Stimulated activated CD8-positive, alpha-beta memory T cell treated with anti-CD3 and anti-CD28 coated beads, Interleukin-7, amount 100 ng/mL, for 48 hours (primary cell): ENCODE measurements around the gene SKOR1.

Experiments
- DNase-seq, 2 donors: peaks; one replicate each; pipeline ENCODE4 v3.0.0-alpha.2; 2020; ENCODE audit warnings: low read depth in 1 of 2; ENCODE audit errors: extremely low read depth in 1 of 2

The SKOR1 gene, protein sequence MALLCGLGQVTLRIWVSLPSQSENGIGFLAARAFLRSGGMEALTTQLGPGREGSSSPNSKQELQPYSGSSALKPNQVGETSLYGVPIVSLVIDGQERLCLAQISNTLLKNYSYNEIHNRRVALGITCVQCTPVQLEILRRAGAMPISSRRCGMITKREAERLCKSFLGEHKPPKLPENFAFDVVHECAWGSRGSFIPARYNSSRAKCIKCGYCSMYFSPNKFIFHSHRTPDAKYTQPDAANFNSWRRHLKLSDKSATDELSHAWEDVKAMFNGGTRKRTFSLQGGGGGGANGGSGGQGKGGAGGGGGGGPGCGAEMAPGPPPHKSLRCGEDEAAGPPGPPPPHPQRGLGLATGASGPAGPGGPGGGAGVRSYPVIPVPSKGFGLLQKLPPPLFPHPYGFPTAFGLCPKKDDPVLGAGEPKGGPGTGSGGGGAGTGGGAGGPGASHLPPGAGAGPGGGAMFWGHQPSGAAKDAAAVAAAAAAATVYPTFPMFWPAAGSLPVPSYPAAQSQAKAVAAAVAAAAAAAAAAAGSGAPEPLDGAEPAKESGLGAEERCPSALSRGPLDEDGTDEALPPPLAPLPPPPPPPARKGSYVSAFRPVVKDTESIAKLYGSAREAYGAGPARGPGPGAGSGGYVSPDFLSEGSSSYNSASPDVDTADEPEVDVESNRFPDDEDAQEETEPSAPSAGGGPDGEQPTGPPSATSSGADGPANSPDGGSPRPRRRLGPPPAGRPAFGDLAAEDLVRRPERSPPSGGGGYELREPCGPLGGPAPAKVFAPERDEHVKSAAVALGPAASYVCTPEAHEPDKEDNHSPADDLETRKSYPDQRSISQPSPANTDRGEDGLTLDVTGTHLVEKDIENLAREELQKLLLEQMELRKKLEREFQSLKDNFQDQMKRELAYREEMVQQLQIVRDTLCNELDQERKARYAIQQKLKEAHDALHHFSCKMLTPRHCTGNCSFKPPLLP

DNA sequence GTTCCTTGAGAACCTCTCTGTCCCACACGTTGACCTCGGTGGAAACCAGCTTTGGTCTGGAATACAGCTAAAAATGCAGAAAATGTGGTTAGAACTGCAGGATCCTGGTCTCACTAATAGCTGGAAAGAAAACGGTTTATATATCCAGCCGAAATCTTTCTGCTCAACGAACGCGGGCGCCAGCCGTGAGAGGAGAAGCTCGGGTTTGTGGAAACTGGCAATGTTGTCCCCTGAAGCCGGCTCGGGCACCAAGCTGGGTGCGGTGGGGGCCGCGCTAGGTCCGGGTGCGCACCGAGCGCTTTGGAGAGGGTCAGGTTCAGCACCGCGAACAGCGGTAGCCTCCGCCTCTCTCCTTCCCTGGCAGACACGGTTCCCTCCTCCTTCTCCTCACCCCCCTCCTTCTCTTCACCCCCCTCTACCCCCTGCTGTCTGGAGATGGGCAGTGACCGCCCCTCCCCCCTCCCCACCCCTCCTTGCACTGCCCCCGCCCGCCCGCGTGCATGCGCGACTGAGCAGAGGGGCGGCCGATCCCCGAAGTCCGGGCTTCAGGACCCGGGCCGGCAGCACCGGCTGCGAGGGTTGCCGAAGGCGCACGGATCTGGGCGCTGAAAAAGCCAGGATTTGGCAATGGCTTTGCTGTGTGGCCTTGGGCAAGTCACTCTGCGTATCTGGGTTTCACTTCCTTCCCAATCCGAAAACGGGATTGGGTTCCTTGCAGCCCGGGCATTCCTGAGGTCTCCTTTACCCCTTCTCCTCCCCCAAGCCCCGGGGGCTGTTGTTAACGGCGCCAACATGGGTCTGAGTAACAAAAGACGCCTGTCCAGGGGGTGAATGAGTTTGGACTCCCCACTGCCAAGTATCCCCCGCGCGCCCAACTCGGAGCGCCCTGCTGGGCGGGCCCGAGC lies at the start of gene SKOR1:
Gene SKOR1, plus strand, starts transcription at position 534 of the 905 bp plus-strand sequence. Its CDS starts 94 bp downstream, at position 628.
- no peak for DNase-seq

GRCh38 chr15:67775998-67776397 lies 49.3 kb upstream of the SKOR1 start:
- no peak for DNase-seq

GRCh38 chr15:67776600-67776999 lies 48.7 kb upstream of the SKOR1 start:
- no peak for DNase-seq

DNA sequence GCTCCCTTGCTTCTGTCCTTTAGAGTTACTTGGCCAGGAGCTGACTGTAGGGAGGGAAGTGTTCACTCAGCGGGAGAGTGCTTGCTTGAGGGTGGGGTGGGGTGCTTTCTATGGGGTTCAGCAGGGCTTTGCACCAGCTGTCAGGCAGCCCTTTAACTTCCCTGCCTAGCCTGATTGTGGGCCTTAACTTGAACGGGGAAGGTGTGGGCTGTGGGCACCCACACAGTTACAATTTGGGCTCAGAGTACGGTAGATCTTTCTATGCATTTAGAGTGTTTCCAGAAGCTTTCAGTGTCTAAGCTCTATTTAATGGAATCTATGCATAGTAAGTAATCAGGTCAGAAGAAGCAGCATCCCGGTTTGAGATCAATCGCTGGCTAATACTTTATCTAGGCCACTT lies 48.2 kb upstream of the SKOR1 start:
- DNase-seq = no peak

DNA sequence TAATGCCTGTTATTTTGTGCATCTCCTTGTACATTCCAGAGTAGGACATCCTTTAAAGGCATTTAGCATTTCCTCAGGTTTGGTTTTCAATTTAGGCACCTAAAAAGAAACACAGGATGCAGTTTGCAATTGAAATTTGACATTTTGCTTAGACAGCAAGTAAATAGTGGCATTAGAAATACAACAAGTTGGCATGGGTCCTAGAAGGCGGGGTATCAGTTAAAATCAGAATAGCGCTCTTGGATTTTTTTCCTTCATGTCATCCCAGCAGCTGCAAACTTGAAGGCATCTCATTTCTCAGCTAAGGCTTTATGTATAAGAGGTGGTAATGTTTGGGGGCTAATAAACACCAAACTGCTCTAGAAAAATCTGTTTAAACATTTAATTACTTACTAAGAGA lies 47.5 kb upstream of the SKOR1 start:
- no peak for DNase-seq

GRCh38 chr15:67778968-67779548 lies 46.3 kb upstream of the SKOR1 start:
- no peak for DNase-seq

DNA sequence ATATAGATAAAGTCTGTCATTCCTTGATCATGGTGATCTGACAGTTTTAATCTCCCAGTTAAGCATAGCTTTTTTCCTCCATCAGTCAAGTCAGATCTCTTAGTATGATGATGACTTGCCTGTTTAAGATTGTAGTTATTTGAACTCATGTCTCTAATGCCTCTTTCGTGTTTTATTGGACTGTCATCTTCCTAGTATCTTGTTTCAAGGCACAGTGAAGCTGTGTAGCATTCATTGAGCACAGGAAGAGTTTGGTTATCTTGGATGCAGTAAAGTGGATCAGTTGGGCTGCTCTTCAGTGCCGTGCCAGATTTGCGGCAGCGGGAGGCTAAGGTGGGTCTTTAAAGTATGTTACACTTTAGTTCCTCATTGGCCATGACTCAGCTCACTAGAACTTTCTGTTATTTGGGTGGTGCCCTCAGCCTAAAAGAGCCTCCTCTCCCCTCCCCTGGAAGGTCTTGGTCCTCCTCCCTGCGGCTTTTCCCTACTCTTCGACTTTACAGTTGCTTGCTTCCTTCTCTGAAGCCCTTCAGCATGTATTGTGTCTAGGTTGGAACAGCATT lies 45.7 kb upstream of the SKOR1 start:
- no peak for DNase-seq

DNA sequence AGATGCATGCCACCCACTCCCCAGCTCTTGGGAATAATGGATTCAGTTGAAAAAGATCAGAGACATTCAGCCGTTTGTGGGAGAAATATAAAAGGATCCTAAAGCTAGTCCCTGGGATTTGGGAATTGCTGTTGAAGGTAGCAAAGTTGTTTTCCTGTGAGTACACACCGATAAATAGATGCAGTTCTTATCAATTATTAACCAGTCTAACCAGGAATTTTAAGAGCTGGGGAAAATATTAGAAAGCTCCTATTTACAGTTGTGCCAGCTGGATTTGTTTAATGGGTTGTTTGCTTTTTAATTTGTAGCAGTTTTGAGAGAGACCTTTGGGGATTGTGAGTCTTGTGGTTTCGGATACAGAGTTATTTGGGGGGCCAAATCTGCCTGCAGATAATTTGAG lies 44.2 kb upstream of the SKOR1 start:
- no peak for DNase-seq

GRCh38 chr15:67781907-67782690 lies 43.2 kb upstream of the SKOR1 start:
- no peak for DNase-seq

- DNase-seq = no peak
Measured at GRCh38 chr15:67782691-67782991, 42.7 kb upstream of the SKOR1 start.

- peak in 1 of 2 donors; percentile 11 for DNase-seq
Measured at GRCh38 chr15:67783303-67783702, 42.0 kb upstream of the SKOR1 start.

DNA sequence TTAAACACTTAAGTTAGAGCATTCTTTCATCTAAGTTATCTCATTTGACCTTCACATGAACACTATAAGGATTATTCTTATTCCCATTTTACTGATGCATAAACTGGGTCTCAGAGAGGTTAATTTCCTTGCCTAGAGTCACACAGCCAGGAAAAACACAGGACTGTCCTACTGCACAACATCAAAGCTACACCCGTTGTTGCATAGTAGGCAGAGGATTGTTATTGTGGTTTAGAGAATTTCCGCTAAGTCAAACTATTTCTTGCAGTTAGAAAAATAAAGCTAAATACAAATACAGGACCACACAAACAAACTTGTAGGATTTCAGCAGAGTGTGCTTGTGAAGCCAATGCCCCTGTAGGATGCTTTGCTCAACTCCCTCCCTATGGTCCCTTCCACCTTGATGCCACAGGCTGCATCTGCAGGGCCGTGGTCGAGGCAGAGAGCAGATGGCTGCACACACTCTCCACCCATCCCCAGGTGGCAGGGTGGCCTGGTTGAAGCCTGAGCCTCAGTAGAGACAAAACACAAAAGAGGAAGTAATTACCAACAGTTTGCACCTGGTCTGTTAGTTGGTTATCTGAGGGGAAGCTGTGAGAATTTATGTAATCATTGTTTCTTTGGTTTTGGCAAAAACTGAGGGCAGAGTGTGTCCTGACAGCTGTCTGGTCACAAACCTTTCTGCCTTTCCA lies 41.1 kb upstream of the SKOR1 start:
- no peak for DNase-seq

GRCh38 chr15:67784856-67785430 lies 40.4 kb upstream of the SKOR1 start:
- no peak for DNase-seq

DNA sequence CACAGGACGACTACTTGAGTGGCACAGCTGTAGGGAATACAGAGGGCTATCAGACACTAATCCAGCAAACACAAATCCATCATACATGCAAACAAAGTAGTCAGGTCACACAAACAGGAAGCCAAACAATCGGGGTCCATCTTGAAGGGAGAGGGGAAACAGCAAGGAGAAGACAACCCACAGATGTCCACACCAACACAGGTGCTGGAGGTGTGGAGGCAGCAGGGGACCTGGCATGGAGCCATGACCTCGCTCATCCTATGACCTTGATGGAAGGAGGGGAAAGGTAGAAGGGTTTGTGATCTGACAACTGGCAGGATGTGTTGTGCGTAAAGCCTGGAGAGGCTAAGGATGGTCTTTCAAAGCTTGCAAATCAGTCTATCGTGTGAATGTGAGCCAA lies 39.9 kb upstream of the SKOR1 start:
- DNase-seq = no peak

DNA sequence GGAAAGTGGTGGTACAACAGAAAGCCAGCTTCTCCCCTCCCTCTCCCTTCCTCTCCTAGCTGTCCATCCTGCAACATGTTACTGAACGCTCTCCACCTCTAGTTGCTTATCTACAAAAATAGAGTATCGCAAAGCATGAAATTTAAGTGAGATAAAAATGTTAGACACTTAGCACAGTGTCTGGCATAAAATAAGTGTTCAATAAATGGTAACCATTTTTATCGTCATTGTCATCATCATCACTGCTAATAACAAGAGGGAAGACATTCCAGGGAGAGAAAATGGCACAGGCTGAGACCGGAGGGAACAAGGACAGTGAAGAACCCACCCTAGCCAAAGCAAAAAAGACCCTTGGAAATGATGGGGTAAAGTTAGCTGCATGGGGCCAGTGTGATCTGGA lies 38.7 kb upstream of the SKOR1 start:
- DNase-seq = no peak

- no peak for DNase-seq
Measured at GRCh38 chr15:67788986-67789385, 36.3 kb upstream of the SKOR1 start.

DNA sequence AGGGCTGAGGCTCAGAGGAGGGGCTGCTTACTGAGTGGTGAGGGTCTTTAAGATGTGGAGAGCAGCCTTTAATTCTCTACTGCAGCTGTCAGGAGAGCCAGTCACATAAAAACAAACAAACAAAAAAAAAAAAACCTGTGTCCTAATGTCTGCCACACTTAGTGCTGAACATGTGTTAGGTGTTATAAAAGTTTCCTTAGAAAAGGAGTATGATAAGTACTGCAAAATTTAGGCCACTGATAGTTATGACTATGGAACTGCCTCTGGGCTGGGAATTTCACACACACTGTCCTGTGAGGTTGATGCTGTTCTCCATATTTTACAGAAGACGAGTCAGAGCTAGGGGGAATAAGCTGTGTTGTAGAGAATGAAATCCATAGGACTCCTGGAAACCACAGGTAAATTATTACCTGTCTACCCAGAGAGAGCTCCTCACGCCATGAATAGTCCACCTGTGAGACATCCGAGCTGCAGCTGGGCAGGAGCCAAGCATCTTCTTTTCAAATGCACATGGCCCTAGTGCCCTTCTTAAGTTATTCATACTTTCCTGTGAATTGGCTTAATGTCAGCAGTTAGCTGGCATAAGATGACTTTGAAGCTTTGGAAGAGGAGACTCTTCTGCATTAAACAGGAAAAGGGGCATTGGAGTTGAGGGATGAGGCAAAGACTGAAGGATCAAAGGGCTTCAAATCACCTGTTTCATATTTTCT lies 34.5 kb upstream of the SKOR1 start:
- DNase-seq = no peak
